ENCODE data around the gene DIAPH3.

DIAPH3 gene

DNA sequence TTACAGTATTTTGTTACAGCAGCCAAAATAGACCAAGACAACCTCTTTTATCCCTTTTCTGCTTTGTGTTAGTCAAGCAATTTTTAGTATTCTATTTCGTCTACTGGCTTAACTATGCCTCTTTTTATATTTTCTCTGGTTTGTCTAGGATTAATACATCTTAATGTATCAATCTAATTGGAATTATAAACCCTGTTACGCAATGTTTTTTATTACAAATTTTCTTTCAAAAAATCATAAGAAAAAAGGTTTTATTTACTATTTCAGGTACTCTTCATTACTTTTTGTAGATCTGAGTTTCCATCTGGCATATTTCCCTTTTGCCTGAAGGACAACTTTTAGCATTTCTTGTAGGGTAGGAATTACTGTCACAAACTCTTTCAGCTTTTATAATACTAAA, 275.3 kb downstream of the DIAPH3 start:
- TF ChIP-seq POLR2AphosphoS5 (IDR thresholded peaks at IDR 0.05; ENCODE audit: low read depth, low read length) (no peak), POLR2A (IDR thresholded peaks at IDR 0.05; ENCODE audit: low read depth, low read length) (no peak), TAF1 (IDR thresholded peaks at IDR 0.05; ENCODE audit: borderline replicate concordance, low read depth, low read length) (no peak)
- no peak for FAIRE-seq

DNA sequence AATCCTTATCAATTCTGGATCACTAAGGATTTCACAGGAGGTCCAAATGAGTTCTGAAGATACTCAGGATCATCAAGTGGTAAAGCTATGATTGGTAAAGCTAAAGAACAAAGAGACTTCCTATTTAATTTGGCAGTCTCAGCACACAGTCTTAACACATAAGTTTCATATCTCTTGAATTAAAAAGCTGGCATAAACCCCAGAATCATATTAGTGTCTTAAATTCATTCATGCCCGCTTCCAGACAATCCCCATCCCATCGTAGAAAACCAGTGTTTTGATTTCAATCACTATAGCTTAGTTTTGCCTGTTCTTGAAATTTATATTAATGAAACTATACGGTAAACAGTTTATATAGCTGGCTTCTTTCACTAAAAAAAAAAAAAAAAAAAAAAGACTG, 278.7 kb downstream of the DIAPH3 start:
- DNase-seq (ENCODE audit: insufficient read length): no peak
- no peak for TF ChIP-seq POLR2AphosphoS5 (IDR thresholded peaks at IDR 0.05; ENCODE audit: low read depth, low read length)
- no peak for TF ChIP-seq POLR2A (IDR thresholded peaks at IDR 0.05; ENCODE audit: low read depth, low read length)
- no peak for TF ChIP-seq TAF1 (IDR thresholded peaks at IDR 0.05; ENCODE audit: borderline replicate concordance, low read depth, low read length)
- no peak for FAIRE-seq

More for the DNA sequence above, 275.3 kb downstream of the DIAPH3 start:
- DNase-seq (ENCODE audit: insufficient read length): no peak

DNA sequence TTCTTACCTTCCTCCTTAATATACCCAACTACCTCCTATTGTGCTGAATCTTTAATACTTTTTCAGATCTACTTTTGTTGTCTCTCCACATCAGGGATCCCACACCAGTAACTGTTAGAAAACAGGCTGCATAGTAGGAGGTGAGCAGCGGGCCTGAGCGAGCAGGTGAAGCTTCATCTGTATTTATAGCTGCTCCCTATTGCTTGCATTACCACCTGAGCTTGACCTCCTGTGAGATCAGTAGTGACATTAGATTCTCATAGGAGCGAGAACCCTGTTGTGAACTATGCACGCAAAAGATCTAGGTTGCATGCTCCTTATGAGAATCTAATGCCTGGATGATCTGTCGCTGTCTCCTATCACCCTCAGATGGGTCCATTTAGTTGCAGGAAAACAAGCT, 279.8 kb downstream of the DIAPH3 start:
- no peak for FAIRE-seq

DNA sequence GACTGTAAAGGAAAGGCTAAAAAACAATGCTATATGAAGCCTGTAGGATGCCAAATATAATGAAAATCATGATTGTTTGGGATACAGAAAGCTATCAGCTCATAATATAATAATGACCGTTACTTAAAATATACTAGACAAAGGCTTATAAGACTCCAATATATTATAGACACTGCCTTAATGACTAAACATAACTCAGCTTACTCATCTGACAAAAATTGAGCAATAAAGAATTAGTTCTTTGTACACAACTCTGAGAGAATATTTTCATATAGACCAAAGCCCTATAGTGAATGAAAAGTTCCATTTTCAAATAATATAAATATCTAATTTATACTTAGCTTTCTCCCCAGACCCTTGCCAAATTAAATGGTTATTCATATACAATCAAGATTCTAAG, 283.3 kb downstream of the DIAPH3 start:
- TF ChIP-seq POLR2A (IDR thresholded peaks at IDR 0.05; ENCODE audit: low read depth, low read length) (no peak), TAF1 (IDR thresholded peaks at IDR 0.05; ENCODE audit: borderline replicate concordance, low read depth, low read length) (no peak), POLR2AphosphoS5 (IDR thresholded peaks at IDR 0.05; ENCODE audit: low read depth, low read length) (no peak)
- no peak for FAIRE-seq
- DNase-seq (ENCODE audit: insufficient read length): no peak

More for the DNA sequence above, 279.8 kb downstream of the DIAPH3 start:
- no peak for DNase-seq (ENCODE audit: insufficient read length)
- TF ChIP-seq POLR2AphosphoS5 (IDR thresholded peaks at IDR 0.05; ENCODE audit: low read depth, low read length) (no peak), POLR2A (IDR thresholded peaks at IDR 0.05; ENCODE audit: low read depth, low read length) (no peak), TAF1 (IDR thresholded peaks at IDR 0.05; ENCODE audit: borderline replicate concordance, low read depth, low read length) (no peak)

DNA sequence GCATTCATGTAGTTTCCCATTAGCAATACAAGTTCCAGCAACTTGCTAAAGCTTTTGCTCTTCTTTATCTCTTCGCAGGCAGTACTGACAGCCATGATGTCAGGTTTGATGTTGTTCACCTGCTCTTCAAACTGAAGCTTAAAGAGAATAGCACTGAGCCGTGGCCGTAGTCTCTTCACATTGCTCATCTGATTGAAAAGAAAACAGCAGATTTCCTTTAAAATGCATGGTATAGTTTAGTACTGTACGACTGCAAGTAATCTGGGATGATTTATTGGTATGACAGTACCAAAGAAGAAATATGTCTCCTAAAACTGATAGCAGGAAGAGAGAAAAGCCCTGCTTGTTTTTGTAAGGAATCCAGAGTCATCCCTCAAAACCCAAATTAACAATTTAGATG, 284.4 kb downstream of the DIAPH3 start:
- no peak for FAIRE-seq
- TF ChIP-seq POLR2AphosphoS5 (IDR thresholded peaks at IDR 0.05; ENCODE audit: low read depth, low read length) (no peak), TAF1 (IDR thresholded peaks at IDR 0.05; ENCODE audit: borderline replicate concordance, low read depth, low read length) (no peak), POLR2A (IDR thresholded peaks at IDR 0.05; ENCODE audit: low read depth, low read length) (no peak)

DNA sequence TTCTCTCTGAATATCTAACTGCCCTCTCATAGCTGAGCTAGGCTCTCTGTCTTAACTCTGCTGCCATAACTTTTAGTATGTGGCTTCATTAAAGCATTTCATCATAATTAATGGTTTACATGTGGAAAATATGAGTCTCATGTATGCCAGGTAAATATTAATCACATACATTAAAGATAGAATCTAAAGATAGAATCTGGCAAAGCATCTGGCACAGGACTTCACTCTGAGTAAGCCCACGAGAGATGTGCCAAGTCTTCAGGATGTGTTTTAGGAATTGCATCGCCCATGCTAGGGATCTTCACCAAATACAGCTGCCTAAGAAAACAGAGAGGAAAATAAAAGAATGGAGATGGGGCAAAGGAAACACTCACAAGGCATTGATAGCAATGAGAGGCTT, 285.8 kb downstream of the DIAPH3 start:
- DNase-seq (ENCODE audit: insufficient read length): no peak
- TF ChIP-seq POLR2A (IDR thresholded peaks at IDR 0.05; ENCODE audit: low read depth, low read length) (no peak), TAF1 (IDR thresholded peaks at IDR 0.05; ENCODE audit: borderline replicate concordance, low read depth, low read length) (no peak), POLR2AphosphoS5 (IDR thresholded peaks at IDR 0.05; ENCODE audit: low read depth, low read length) (no peak)
- FAIRE-seq: no peak

More for the DNA sequence above, 284.4 kb downstream of the DIAPH3 start:
- DNase-seq (ENCODE audit: insufficient read length): no peak

DNA sequence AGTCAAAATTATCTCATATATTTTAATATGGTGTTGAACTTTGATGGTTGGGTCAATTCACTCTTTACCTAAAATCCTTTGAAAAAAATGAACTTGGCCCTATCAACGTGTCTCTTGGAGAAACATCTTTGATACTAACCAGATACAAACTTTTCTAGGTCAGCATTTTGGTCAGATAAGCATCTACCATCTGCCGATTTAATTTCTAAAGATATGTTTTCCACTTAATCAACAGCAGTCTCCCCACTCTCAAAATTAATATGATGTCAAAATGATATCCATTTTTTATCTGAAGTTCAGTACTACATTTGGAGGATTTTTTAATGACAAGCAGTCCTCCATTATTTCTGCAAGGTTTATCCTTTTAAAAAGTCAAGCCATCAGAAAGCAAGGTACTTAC, 288.8 kb downstream of the DIAPH3 start:
- TF ChIP-seq POLR2A (IDR thresholded peaks at IDR 0.05; ENCODE audit: low read depth, low read length) (no peak), POLR2AphosphoS5 (IDR thresholded peaks at IDR 0.05; ENCODE audit: low read depth, low read length) (no peak), TAF1 (IDR thresholded peaks at IDR 0.05; ENCODE audit: borderline replicate concordance, low read depth, low read length) (no peak)
- DNase-seq (ENCODE audit: insufficient read length): no peak
- no peak for FAIRE-seq

DNA sequence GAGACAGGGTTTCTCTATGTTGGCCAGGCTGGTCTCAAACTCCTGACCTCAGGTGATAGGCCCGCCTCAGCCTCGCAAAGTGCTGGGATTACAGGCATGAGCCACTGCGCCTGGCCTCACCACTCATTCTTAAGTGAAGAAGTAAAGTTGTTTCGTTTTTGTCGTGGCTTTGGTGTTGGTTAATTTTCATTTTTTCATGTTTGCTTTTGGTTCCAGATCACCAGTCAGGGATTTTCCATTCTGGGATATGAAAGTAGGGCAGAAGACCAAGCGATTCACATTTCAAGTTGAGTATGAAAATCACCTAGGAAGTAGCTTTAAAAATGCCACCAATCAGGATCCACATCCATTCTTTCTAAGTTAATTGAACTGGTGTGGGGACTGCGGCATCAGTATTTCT, 289.9 kb downstream of the DIAPH3 start:
- no peak for TF ChIP-seq TAF1 (IDR thresholded peaks at IDR 0.05; ENCODE audit: borderline replicate concordance, low read depth, low read length)
- no peak for TF ChIP-seq POLR2AphosphoS5 (IDR thresholded peaks at IDR 0.05; ENCODE audit: low read depth, low read length)
- TF ChIP-seq POLR2A (IDR thresholded peaks at IDR 0.05; ENCODE audit: low read depth, low read length): no peak
- FAIRE-seq: no peak

DNA sequence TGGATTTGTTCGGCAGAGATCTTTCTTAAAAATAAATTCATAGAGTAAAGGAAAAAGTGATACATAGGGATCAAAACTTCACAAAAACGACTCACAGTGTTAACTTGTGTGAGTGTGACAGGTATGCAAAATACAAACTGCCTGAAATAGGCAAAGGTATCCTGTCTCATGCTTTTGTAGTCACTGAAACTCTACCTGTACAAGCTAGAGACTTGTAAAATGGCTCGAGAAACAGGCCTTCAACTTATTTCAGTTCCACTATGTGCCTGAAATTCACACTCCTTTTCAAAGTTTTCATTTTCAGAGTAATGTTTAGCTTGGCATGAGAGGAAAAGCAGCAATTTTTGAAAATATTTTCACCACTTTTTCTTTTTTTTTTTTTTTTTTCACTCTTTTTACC, 290.4 kb downstream of the DIAPH3 start:
- DNase-seq (ENCODE audit: insufficient read length): no peak
- no peak for FAIRE-seq
- TF ChIP-seq TAF1 (IDR thresholded peaks at IDR 0.05; ENCODE audit: borderline replicate concordance, low read depth, low read length): no peak
- TF ChIP-seq POLR2AphosphoS5 (IDR thresholded peaks at IDR 0.05; ENCODE audit: low read depth, low read length): no peak
- TF ChIP-seq POLR2A (IDR thresholded peaks at IDR 0.05; ENCODE audit: low read depth, low read length): no peak

More for the DNA sequence above, 289.9 kb downstream of the DIAPH3 start:
- DNase-seq (ENCODE audit: insufficient read length): no peak

DNA sequence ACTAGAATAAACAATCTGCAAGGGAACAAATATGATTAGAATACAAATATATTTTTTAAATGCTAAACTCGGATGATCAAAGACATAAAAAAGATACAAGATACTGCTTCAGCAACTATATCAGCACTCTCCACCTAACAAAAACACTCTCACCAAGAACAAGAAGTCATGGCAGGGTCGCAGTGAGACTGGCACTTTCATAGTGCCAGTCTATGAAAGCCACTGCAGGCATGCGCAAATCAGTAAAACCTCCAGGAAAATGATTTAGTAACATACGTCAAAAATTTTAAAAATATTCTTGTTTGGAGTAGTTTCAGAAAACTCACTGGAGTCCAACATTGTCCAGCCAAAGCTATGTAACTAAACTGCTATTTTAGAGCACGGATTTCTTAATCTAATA, 295.9 kb downstream of the DIAPH3 start:
- TF ChIP-seq POLR2A (IDR thresholded peaks at IDR 0.05; ENCODE audit: low read depth, low read length) (no peak), TAF1 (IDR thresholded peaks at IDR 0.05; ENCODE audit: borderline replicate concordance, low read depth, low read length) (no peak), POLR2AphosphoS5 (IDR thresholded peaks at IDR 0.05; ENCODE audit: low read depth, low read length) (no peak)
- FAIRE-seq: no peak
- DNase-seq (ENCODE audit: insufficient read length): no peak

DNA sequence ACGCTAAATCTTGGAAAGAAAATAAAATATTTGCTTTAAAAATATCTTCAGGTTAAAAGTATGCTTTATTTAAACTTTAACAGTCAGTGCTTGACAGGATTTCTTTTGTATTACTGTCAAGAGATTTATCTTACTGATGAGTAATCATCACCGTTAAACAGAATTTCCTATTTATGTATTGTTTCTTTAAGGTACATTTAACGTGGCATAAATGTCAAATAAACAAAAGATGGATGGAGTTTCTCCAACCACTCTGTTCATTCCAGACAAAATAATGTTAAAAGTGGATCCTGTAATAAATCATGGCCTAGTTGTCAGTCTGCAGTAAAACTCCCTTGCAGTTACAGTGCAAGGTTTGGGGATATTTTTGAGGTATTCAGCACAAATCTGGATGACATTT, 298.3 kb downstream of the DIAPH3 start:
- TF ChIP-seq TAF1 (IDR thresholded peaks at IDR 0.05; ENCODE audit: borderline replicate concordance, low read depth, low read length): no peak
- no peak for TF ChIP-seq POLR2A (IDR thresholded peaks at IDR 0.05; ENCODE audit: low read depth, low read length)
- no peak for TF ChIP-seq POLR2AphosphoS5 (IDR thresholded peaks at IDR 0.05; ENCODE audit: low read depth, low read length)
- FAIRE-seq (no peak), DNase-seq (ENCODE audit: insufficient read length) (no peak)

DNA sequence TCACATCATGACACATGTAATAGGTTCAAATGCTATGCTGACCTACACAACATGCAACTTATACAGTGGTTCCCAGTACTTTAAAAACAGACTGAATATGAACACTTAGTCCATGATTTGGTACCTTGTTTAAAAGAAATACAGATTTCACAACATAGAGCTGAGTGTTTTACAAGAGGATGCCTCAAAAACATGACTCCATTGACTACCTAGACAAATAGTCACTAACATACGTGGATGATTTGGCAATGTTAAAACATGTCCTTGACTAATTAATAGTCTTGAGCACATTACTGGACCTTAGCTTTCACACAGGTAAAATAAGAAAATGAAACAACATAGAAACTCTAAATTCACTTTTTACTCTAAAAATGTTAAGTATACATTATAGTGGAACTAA, 300.1 kb downstream of the DIAPH3 start:
- TF ChIP-seq TAF1 (IDR thresholded peaks at IDR 0.05; ENCODE audit: borderline replicate concordance, low read depth, low read length): no peak
- TF ChIP-seq POLR2AphosphoS5 (IDR thresholded peaks at IDR 0.05; ENCODE audit: low read depth, low read length): no peak
- no peak for TF ChIP-seq POLR2A (IDR thresholded peaks at IDR 0.05; ENCODE audit: low read depth, low read length)
- DNase-seq (ENCODE audit: insufficient read length) (no peak), FAIRE-seq (no peak)

DNA sequence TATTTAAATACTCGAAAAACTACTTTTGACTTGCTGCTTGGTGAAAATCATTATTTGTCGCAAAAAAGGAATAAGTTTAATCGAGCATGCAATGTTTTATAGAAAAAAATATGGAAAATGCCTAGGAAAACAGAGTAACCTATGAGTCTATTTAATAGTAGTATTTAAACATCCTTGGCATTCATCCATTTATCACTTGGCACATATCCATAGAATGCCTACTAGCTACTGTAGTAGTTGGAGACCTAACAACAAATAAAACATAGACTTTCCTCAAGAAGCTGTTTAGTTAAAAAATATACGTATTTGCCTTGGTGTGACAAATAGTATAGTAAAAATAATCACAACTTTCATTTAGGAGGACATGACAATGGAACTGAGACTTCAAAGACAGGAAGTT, 302.1 kb downstream of the DIAPH3 start:
- no peak for TF ChIP-seq POLR2A (IDR thresholded peaks at IDR 0.05; ENCODE audit: low read depth, low read length)
- TF ChIP-seq POLR2AphosphoS5 (IDR thresholded peaks at IDR 0.05; ENCODE audit: low read depth, low read length): no peak
- TF ChIP-seq TAF1 (IDR thresholded peaks at IDR 0.05; ENCODE audit: borderline replicate concordance, low read depth, low read length): no peak
- DNase-seq (ENCODE audit: insufficient read length) (no peak), FAIRE-seq (no peak)

Data from GM12892 (cell line).